H9 (cell line): ENCODE data around the gene SLC29A2. TPM values are rescaled to one million over a fixed set of nuclear protein-coding genes. Genes with fewer than 3 reads are reported as not detected.

ENCODE experiments used
- DNase-seq: peaks from one replicate; pipeline ENCODE4 v3.0.0-alpha.2; 2017
- H2AFZ ChIP-seq: one replicate; pipeline ENCODE4 v1.6.1; 2013; ENCODE audit warnings: mild to moderate bottlenecking, low read length, control low read depth, moderate library complexity
- H2AK5ac ChIP-seq: 2 replicates; pipeline ENCODE4 v1.6.1; 2013; ENCODE audit warnings: low read length, control low read depth, mixed read lengths; ENCODE audit not compliant: insufficient read length
- H2BK120ac ChIP-seq: one replicate; pipeline ENCODE4 v1.6.1; 2013; ENCODE audit warnings: low read depth, mild to moderate bottlenecking, low read length, control low read depth, inconsistent platforms; ENCODE audit not compliant: poor library complexity, severe bottlenecking
- H2BK12ac ChIP-seq: 2 replicates; pipeline ENCODE4 v1.6.1; 2013; ENCODE audit warnings: low read length, control low read depth, mixed read lengths, low read depth; ENCODE audit not compliant: insufficient read length
- H2BK15ac ChIP-seq: 2 replicates; pipeline ENCODE4 v1.6.1; 2013; ENCODE audit warnings: low read depth, low read length, control low read depth
- H2BK20ac ChIP-seq: one replicate; pipeline ENCODE4 v1.6.1; 2013; ENCODE audit warnings: low read depth, mild to moderate bottlenecking, low read length, control low read depth, inconsistent platforms; ENCODE audit not compliant: poor library complexity, severe bottlenecking
- H2BK5ac ChIP-seq: 2 replicates; pipeline ENCODE4 v1.6.1; 2013; ENCODE audit warnings: low read length, control low read depth, mixed read lengths; ENCODE audit not compliant: insufficient read length
- H3K14ac ChIP-seq: 2 replicates; pipeline ENCODE4 v1.6.1; 2013; ENCODE audit warnings: low read length, control low read depth; ENCODE audit not compliant: insufficient read depth
- H3K18ac ChIP-seq: 2 replicates; pipeline ENCODE4 v1.6.1; 2013; ENCODE audit warnings: low read depth, mild to moderate bottlenecking, mixed read lengths, low read length, control low read depth; ENCODE audit not compliant: insufficient read length
- H3K23ac ChIP-seq: 2 replicates; pipeline ENCODE4 v1.6.1; 2013; ENCODE audit warnings: low read length, control low read depth, mixed read lengths, low read depth; ENCODE audit not compliant: insufficient read length
- H3K23me2 ChIP-seq: 2 replicates; pipeline ENCODE4 v1.6.1; 2013; ENCODE audit warnings: low read depth, mild to moderate bottlenecking, mixed read lengths, low read length, control low read depth; ENCODE audit not compliant: insufficient read length, poor library complexity, severe bottlenecking
- H3K27ac ChIP-seq: 2 replicates; pipeline ENCODE4 v1.5.1; 2013; ENCODE audit warnings: low read length, control low read depth, mixed read lengths, low read depth; ENCODE audit not compliant: insufficient read length
- H3K27me3 ChIP-seq: 2 replicates; pipeline ENCODE4 v1.6.1; 2013; ENCODE audit warnings: low read length, control low read depth, inconsistent platforms; ENCODE audit not compliant: insufficient read depth
- H3K4ac ChIP-seq: 2 replicates; pipeline ENCODE4 v1.6.1; 2013; ENCODE audit warnings: low read depth, mild to moderate bottlenecking, control low read depth, inconsistent platforms, low read length, moderate library complexity
- H3K4me1 ChIP-seq: 2 replicates; pipeline ENCODE4 v1.6.1; 2013; ENCODE audit warnings: low read length, control low read depth, inconsistent platforms; ENCODE audit not compliant: insufficient read depth
- H3K4me2 ChIP-seq: 2 replicates; pipeline ENCODE4 v1.6.1; 2013; ENCODE audit warnings: low read length, control low read depth, mixed read lengths; ENCODE audit not compliant: insufficient read length, insufficient read depth
- H3K56ac ChIP-seq: 2 replicates; pipeline ENCODE4 v1.6.1; 2013; ENCODE audit warnings: low read depth, mild to moderate bottlenecking, mixed read lengths, low read length, control low read depth; ENCODE audit not compliant: insufficient read length
- H3K79me1 ChIP-seq: 2 replicates; pipeline ENCODE4 v1.6.1; 2013; ENCODE audit warnings: low read depth, mild to moderate bottlenecking, moderate library complexity, low read length, control low read depth, inconsistent platforms; ENCODE audit not compliant: insufficient read depth, poor library complexity, severe bottlenecking
- H3K79me2 ChIP-seq: 2 replicates; pipeline ENCODE4 v1.6.1; 2013; ENCODE audit warnings: low read length, control low read depth, inconsistent platforms; ENCODE audit not compliant: insufficient read depth
- H3K9ac ChIP-seq: 2 replicates; pipeline ENCODE4 v1.6.1; 2013; ENCODE audit warnings: low read length, control low read depth, mixed read lengths; ENCODE audit not compliant: insufficient read length; ENCODE audit errors: extremely low read depth
- H3K9me3 ChIP-seq: one replicate; pipeline ENCODE4 v1.6.1; 2013; ENCODE audit warnings: low read depth, low read length, inconsistent platforms; ENCODE audit not compliant: control insufficient read depth
- H3T11ph ChIP-seq: one replicate; pipeline ENCODE4 v1.6.1; 2013; ENCODE audit warnings: mild to moderate bottlenecking, low read length, control low read depth, inconsistent platforms
- H4K20me1 ChIP-seq: one replicate; pipeline ENCODE4 v1.6.1; 2013; ENCODE audit not compliant: control insufficient read depth, insufficient read length, insufficient read depth
- H4K5ac ChIP-seq: 2 replicates; pipeline ENCODE4 v1.6.1; 2013; ENCODE audit warnings: low read depth, mild to moderate bottlenecking, mixed read lengths, low read length, control low read depth; ENCODE audit not compliant: insufficient read length
- H4K8ac ChIP-seq: replicated peaks from 2 replicates; pipeline ENCODE4 v1.6.1; 2013; ENCODE audit warnings: low read length, control low read depth, mixed read lengths, low read depth; ENCODE audit not compliant: insufficient read length
- H4K91ac ChIP-seq: 2 replicates; pipeline ENCODE4 v1.6.1; 2013; ENCODE audit warnings: low read depth, mild to moderate bottlenecking, moderate library complexity, mixed read lengths, low read length, control low read depth; ENCODE audit not compliant: insufficient read length
- H3K27ac Mint-ChIP-seq, 3 experiments: 2 replicates in 2 of 3; 3 replicates in 1 of 3; pipeline ENCODE4 v1.8.0; 2020 to 2021; ENCODE audit warnings: mixed read lengths in 3 of 3, mild to moderate bottlenecking in 1 of 3, moderate library complexity in 1 of 3
- H3K27me3 Mint-ChIP-seq: 2 replicates; pipeline ENCODE4 v1.8.0; 2021; ENCODE audit warnings: low read depth, mild to moderate bottlenecking, moderate library complexity, mixed read lengths
- H3K36me3 Mint-ChIP-seq, 3 experiments: 2 replicates in 2 of 3; 3 replicates in 1 of 3; pipeline ENCODE4 v1.8.0; 2020 to 2021; ENCODE audit warnings: low read depth in 3 of 3, mixed read lengths in 3 of 3; ENCODE audit not compliant: insufficient read depth in 1 of 3
- H3K4me1 Mint-ChIP-seq, 2 experiments: 2 replicates each; pipeline ENCODE4 v1.8.0; 2020; ENCODE audit warnings: mixed read lengths in 2 of 2
- H3K4me3 Mint-ChIP-seq, 2 experiments: 2 replicates in 1 of 2; 3 replicates in 1 of 2; pipeline ENCODE4 v1.8.0; 2020 to 2021; ENCODE audit warnings: mild to moderate bottlenecking in 2 of 2, mixed read lengths in 2 of 2, moderate library complexity in 1 of 2
- H3K9me3 Mint-ChIP-seq, 2 experiments: 2 replicates in 1 of 2; 3 replicates in 1 of 2; pipeline ENCODE4 v1.8.0; 2020; ENCODE audit warnings: mild to moderate bottlenecking in 2 of 2, mixed read lengths in 2 of 2, moderate library complexity in 1 of 2
- WGBS: extraction: QIAGEN DNeasy Blood & Tissue Kit; methylation state at CpG from one replicate; pipeline ENCODE4 v1.1.7; 2013; ENCODE audit warnings: missing lambda C conversion rate, low lambda C conversion rate, mixed read lengths; ENCODE audit not compliant: insufficient read length; ENCODE audit errors: extremely low coverage; 5-methylcytosine and 5-hydroxymethylcytosine counted together
- total RNA-seq: library from RNA; stranded (reverse); gene quantifications from 2 replicates; pipeline ENCODE4 v1.2.1, GENCODE V29; 2021
- TF ChIP-seq, protein P1 (sequence below): fragments of 200-600 bp; sonication (generic); conservative IDR thresholded peaks from 3 replicates; pipeline ENCODE4 v1.8.0; 2021; ENCODE audit warnings: antibody characterized with exemption, mild to moderate bottlenecking

The SLC29A2 gene
- total RNA-seq, 1 experiment from 2014 or later = 29.8 TPM

- Histone ChIP-seq H3K14ac (no peak overlapping the region), H3K4me2 (no peak overlapping the region), H3K9ac (no peak overlapping the region), H2BK12ac (no peak overlapping the region), H3K79me2 (no peaks in the 10 kb centered on the region; the same call in 1 of the 2 replicates), H3K27me3 (no peaks in the 10 kb centered on the region), H3K27ac (no peak overlapping the region), H2BK20ac (no peak overlapping the region), H4K8ac (no peak overlapping the region), H2AFZ (no peak overlapping the region), H3K79me1 (no peaks in the 10 kb centered on the region), H3T11ph (no peak overlapping the region), H3K4me1 (no peaks in the 10 kb centered on the region), H2BK5ac (no peak overlapping the region), H2BK15ac (no peak overlapping the region), H3K9me3 (no peaks in the 10 kb centered on the region), H4K20me1 (no peaks in the 10 kb centered on the region), H3K18ac (no peak overlapping the region), H4K91ac (no peak overlapping the region), H4K5ac (no peak overlapping the region), H2BK120ac (no peak overlapping the region), H3K23ac (no peak overlapping the region), H3K23me2 (peaks cover 5% of the 10 kb centered on the region), H2AK5ac (no peak overlapping the region), H3K56ac (no peak overlapping the region), H3K4ac (no peak overlapping the region)
- no CpG with 5 or more reads among the region's 15 CpGs for WGBS
- Mint-ChIP-seq H3K4me1 (peaks cover 11 to 18% of the 10 kb centered on the region in 2 experiments), H3K9me3 (no peaks in the 10 kb centered on the region), H3K4me3 (0 out of 5 replicates have a peak overlapping the region, but pooled peaks of 1 of the 2 experiments have one; percentile 33), H3K27ac (peak overlapping the region in 1 of 3 experiments; percentile 49; a peak in 2 of 7 replicates), H3K36me3 (peaks cover 44 to 69% (median 61%) of the 10 kb centered on the region in 3 experiments), H3K27me3 (no peaks in the 10 kb centered on the region; the same call in 1 of the 2 replicates)
- TF ChIP-seq, protein P1, sequence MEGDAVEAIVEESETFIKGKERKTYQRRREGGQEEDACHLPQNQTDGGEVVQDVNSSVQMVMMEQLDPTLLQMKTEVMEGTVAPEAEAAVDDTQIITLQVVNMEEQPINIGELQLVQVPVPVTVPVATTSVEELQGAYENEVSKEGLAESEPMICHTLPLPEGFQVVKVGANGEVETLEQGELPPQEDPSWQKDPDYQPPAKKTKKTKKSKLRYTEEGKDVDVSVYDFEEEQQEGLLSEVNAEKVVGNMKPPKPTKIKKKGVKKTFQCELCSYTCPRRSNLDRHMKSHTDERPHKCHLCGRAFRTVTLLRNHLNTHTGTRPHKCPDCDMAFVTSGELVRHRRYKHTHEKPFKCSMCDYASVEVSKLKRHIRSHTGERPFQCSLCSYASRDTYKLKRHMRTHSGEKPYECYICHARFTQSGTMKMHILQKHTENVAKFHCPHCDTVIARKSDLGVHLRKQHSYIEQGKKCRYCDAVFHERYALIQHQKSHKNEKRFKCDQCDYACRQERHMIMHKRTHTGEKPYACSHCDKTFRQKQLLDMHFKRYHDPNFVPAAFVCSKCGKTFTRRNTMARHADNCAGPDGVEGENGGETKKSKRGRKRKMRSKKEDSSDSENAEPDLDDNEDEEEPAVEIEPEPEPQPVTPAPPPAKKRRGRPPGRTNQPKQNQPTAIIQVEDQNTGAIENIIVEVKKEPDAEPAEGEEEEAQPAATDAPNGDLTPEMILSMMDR = no peak
- no peak for DNase-seq
Measured at GRCh38 chr11:66367561-66368312, 3.8 kb downstream of the SLC29A2 start.
